HuH-7 (cell line): ENCODE data around the gene KHNYN.
"Not testable (repeated sequence)": the region's sequence is repeated elsewhere in the genome, so short reads cannot be mapped to it uniquely, and the experiment has no call there.

ENCODE experiments used
- DNase-seq: peaks from one replicate; pipeline ENCODE4 v3.0.0; 2011; ENCODE audit warnings: low spot score

The KHNYN gene

DNA sequence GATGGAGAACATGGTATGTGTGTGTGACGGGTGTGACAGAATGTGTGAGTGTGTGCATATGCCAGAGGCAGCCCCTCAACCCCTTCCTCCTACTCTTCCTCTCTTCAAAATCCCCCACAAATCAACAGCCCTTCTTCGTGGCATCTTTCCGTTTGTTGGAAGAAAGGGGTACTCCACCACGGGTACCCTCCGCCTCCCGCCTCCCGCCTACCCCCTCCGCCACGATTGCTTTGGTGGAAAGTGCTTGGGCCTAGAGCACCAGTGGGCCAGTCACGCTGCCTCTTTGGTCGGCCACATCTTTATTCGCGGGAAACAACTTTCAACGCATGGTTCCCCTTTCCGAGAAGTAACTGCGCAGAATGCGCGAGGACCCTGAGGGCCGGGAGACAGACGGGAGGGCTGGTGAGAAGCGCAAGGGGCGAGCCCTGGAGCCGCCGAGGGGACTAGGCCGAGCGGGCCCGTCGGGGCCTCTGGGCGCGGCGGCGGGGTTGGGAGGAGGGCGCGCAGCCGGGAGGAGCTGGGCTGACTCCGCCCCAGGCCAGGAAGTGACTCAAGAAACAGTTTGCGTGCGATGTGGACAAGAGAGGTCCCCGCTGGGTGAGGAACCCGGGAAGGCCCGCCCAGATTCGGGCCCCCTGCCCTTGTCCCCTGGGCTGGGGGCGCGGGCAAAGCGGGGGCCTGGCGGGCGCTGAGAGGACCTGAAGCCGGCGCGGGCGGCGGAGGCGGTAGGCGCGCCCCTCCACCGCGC lies at the start of gene KHNYN, which contains the start of gene CBLN3:
Gene KHNYN (plus strand): TSS at position 560 of the 748 bp plus-strand sequence. CDS start 777 bp downstream, outside the sequence.
Gene CBLN3 (minus strand): TSS at position 274 of the 748 bp plus-strand sequence. CDS start 614 bp downstream, outside the sequence.
- DNase-seq: peak; percentile 94

DNA sequence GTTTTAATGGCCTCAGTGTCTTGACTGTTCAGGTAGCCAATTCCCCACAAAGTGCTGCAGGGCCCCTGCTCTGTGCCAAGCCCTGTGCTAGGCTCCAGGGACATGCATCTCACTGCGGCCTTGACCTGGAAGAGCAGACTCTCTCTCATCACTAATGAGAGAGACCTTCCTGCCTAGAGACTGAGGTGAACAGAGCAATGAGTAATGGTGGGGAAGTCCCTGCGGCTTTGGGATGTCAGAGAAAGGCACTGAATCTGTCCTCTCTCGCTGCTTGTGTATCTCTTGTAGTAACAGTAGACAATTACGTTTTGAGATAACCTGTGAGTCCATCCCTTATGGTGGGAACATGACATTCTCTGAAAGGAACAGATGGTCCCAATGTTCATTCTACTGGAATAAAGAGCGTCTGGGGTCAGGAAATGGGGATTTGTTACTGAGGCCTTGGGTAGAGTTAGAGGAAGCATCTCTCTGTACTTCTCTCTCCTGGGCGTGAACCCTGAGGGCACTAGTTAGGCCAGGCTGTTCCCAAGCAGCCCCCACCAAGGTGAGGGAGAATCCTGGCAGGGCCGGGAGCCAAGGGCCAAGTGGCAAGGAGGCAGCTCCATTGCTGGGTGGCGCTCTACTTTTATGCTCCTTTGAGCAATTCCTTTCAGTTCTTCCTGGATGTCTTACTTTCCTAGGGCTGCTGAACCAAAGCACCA lies 48.2 kb upstream of the KHNYN start:
- DNase-seq: no peak

DNA sequence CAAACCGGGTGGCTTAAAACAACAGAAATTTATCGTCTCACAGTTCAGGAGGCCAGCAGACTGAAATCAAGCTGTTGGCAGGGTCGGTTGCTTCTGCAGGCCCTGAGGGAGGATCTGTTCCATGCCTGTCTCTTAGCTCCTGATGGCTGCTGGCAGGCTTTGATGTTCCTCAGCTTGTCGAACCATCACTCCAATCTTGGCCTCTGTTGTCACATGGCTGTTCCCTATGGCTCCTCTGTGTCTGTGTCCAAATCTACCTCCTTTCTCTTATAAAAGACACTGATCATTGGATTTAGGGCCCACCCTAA lies 47.7 kb upstream of the KHNYN start:
- DNase-seq: no peak

DNA sequence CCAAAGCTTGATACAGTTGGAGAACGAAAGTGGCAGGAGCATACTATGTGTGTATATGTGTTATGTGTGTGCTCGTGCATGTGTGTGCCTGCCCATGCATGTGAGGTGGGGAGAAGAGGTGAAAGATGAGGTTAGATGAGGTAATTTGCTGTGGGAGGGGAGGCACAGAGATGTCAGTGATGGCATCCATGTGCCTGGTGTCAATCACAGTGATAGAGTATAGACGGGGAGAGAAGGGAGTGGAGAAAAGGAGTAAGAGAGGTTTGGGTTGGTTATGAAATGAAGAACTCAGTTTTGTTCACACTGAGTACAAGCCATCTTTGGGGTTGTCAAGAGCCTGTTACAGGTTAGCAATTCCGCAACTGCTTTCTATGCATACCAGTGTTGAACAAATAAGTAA lies 45.6 kb upstream of the KHNYN start:
- DNase-seq: no peak

DNA sequence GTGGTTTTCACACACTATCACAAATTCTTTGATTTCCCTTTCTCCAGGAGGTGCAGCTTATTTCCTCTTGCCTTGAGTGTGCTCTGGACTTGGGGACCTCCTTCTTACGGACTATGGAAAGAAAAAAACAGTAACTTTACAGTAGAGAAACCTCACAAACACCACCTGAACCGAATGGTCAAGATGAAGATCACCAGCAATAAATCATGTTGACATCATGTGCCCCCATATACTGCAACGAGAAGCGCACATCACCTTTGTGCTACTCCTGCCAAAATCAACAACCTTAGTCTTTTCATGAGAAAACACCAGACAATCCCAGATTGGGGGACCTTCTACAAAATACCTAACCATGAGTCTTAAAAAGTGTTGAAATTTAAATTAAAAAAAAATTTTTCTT lies 44.2 kb upstream of the KHNYN start:
- DNase-seq: no peak

DNA sequence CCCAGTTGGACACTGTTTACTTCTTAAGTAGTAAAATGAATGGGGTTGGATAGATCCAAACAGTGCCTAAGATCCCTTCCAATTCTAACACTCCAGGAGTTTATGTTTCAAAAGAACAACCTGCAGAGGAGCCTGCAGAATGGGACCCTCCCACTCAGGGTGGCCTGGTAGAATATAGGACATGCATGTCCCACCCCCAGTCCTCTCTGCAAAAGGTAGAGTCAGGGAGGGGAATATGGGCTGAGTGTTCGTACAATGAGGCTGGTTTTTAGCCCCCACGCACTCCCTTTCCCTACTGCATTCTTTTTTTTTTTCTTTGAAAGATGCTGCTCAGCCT lies 42.8 kb upstream of the KHNYN start:
- DNase-seq: no peak

DNA sequence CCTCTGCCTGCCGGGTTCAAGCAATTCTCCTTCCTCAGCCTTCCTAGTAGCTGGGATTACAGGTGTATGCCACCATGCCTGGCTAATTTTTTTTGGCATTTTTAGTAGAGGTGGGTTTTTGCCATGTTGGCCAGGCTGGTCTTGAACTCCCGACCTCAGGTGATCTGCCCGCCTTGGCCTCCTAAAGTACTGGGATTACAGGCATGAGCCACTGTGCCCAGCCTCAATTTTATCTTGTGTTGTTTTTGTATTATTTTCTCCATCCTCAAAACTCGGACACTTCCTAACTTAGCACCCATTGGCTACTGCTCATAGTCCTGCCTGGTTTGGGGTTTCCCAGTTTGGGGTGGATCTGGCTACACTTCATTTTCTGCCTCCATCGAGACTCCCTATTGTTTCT lies 42.2 kb upstream of the KHNYN start:
- not testable (repeated sequence) for DNase-seq

DNA sequence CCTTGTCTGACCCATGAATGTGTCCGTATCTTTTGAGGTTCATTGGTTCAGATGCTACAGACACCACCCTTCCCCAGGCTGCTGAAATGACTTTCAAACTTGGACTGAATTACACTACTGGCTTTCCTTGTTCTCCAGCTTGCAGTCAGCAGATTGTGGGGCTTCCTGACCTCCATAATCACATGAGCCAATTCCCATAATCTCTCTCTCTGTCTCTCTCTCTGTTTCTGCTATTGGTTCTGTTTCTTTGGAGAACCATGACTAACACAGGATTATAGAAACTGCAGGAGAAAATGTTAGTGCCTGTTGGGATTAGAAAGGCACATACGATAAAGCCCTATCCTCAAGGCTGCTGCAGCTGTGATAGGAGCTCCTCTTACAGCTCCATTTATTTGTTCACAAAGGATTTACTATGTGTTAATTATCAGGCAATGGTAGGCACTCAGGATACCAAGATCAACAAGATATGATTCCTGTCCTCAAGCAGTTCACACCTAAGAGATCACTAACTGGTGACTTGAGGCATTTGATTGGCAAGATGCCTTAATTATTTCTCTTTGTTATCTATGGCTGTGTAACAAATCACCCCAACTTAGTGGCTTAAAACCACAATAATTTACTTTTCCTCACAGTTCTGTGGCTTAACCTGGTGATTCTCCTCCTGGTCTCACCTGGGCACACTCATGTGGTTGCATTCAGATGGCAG lies 41.1 kb upstream of the KHNYN start:
- DNase-seq: no peak

DNA sequence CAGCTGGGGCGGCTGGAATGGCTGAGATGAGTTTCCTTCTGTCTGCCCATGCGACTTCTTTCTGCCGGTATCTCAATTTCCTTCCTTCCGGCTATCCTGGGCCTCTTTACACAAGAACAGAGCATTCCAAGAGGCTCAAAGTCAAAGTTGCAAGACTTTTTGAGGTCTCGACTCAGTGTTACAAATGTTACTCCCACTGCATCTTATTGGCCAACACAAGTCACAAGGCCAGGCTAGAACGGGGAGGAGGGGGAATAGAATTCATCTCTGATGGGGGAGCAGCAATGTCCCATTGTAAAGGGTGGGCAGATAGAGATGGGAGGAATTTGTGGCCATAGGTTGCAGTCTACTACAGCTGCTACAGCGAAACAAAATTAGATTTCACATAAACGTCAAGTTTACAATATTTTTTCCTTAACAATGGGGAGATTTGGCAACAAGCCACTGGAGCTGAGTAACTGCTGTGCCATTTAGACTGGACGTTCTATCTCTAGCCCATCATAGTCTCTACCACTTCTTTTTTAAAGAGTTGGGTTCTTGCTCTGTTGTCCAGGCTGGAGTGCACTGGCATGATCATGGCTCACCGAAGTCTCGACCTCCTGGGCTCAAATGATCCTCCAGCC lies 40.4 kb upstream of the KHNYN start:
- DNase-seq: no peak

DNA sequence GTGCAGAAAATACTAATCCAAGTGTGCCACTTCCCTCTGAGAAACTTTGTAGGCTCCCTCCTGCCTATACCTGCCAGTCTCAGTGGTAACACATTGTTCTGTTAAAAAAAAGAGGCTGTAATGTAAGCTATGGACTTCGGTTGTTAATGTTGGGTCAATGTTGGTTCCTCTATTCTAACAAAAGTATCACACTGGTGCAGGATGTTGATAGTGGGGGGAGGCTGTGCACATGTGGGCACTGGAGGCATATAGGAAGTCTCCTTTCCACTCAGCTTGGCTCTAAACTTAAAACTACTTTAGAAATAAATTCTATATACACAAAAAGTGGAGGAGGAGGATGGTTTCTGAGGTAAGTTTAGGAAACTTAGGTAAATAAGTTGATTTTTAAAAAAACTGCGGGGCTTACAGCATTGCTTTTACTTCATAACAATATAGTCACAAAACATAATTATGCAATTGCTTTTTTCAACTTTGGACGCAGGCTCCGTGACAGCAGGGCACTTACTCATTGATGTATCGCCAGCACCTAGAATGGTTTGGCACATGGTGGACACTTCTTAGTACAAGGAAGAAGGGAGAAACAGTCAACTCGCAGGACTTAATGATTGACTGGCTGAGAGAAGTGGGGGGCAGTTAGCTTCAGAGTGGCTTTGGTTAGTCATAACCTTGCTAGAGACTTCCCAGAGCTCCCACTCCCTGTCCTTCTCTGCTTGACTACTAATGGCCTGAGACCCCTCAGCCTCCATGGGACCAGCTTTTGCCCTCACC lies 38.9 kb upstream of the KHNYN start:
- DNase-seq: no peak

DNA sequence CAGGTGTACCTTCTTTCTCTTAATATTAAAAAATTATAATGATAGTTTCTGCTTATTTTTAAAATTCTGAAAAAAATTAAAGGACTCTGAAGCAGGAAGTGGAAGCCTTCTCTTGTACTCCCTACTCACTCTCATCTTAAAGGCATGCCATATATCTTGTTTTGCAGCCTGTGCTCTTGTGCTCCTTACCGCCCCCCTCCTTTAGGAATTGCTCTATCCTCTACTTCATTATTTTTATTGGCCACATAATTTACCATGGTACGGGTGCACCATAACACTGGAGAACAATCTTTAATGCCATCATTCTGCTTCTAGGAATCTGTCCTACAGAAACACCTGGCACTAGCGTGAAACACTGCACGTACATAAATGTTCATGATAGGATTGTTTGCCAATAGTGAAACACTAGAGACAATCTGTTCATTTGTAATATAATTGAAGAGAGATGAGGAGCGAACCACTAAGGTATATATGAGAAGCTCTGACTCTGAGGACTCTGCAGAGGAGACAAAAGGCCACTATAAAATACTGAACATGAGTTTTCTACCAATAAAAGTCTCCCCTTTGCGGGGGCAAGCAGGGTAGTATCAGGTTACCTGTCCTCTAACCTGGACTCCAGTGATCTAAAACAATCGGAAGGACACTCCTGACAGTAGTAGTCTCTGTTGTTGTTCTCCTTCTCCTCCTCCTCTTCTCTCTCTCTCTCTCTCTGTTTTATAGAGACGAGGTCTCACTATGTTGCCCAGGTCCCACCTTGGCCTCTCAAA lies 37.2 kb upstream of the KHNYN start:
- DNase-seq: no peak

DNA sequence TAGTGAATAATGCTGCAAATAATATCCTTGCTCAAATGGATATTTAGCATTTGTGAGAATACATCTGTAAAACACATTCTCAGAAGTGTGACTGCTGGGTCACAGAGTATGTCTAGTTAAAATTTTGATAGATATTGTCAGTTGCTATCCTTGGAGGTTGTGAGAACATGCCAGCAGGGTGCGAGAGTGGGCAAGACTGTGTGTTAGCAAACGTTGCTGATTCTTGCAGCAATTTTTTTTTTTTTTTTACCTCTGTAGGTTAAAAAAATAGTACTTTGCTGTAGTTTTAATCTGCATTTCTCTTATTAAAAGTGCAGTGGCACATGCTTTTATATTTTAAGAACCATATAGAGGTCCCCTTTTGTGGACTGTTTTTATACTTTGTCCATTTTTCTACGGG lies 35.5 kb upstream of the KHNYN start:
- no peak for DNase-seq

DNA sequence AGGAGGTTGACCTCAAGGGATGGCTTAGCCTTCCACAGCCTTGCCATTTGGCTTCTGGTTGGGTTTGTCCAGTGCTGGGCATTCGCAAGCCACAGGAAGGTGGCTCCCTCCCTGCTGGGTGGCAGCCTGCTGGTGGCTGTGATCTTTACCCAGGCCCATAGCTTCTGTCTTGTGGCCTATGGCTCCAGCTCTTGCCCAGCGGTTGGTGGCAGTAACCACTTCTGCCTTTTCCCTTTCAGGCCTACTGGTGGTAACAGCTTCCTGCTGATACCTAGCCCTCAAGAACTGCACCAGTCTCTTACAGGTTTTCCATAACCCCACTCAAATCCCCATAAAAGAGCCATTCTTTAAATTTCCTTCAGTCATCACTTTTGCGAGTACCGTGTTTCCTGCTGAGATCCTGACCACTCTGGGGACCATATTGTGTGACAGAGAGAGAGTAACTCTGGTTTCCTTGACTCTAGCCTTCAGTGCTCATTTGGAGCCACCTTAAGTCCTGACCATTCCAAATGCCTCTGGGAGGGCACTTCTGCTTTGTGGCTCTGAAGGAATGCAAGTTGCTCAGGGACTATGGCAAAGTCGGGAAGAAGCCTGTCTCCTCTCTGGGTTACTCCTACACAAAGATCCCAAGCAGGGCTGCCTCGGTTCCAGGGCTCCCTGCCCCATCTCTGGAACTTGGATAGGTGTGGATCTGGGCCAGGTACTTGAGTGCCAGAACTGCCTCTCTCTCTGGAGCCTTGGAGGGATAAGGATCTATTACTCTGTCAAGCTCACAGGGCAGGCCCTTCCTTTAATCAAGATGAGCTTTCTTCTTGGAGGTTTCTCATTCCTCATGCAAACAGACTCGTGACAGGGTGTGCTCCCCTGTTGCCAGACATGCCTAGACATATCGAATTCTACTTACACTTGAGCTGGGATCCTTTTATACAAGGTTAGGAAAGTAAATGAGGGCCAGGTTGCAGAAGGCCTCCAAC lies 33.9 kb upstream of the KHNYN start:
- no peak for DNase-seq

DNA sequence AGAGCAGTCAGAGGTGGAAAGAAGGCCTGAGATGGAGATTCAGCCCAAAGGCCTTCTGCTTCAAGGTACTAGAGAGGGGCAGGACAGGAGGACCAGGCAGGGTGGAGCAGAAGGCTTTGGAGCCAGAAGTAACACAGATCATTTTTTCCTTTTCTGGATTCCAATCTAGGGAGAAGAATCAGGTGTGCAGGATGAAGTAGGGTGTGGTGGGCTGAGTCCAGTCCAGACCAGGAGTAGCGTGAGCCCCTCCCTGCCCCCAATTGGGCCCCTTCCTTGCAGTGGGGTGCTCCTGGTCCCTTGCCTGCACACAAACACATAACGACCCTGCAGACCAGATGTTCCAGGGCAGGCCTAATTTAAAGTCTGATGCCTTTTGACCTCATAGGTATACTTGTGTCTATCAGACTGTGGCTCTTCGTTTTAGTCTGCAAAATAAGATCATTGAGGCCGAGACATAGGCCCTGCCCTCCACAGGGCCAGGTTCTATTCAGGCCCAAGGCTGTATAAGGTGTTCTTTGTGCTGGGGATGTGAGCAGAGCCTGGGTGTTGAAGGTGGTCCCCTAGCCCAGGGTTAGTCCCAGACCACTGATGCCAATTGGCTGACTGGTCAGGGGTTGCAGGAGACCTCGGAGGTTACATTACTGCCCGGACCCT lies 32.0 kb upstream of the KHNYN start:
- no peak for DNase-seq

DNA sequence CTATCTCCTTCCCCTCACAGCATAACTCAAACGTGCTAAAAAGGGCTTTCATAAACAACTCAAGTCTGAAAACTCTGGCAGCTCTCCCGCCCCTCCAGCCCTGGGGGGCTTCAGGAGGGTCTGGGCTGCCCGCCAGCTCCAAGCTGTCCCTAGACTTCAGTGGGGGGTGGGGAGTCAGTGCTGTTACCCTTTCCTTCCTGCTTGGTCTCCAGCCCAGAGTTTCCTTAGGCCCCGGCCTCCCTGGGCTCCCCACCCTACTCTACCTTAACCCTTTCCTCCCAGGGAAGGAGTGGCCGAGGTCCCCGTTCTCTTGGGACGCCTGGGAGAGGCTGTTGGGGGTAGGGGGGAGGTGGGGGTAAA lies 31.5 kb upstream of the KHNYN start:
- DNase-seq: no peak

DNA sequence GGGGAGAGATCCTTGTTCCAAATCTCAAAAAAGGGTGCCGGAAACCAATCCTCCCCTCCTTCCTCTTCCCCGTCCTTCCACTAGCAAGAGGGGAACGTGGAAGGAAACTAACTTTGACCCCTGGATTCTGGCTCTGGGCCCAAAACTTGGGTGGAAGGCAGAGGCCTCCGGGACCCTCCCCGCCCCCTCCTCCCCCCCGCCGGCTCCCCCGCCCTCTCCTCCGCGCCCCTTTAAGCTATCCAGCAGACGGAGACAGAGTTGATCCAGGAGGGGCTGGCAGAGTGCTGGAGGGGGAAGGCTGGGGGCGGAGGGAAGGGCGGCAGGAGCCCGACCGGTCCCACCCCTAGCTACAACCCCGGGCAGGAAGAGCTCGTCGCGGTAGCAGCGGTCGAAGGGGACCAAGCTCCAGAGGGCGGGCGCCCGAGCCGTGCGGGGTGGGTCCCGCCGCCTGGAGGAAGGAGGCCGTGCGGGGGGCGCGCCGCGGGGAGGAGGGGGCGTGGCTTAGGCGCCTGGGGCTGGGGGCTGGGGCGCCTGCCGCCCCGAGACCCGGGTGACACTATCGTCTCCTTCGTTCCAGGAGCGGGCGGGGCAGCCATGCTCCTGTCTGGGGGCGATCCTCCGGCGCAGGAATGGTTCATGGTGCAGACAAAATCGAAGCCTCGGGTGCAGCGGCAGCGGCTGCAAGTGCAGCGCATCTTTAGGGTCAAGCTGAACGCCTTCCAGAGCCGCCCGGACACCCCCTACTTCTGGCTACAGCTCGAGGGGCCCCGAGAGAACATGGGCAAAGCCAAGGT lies 30.9 kb upstream of the KHNYN start, which contains the start of gene NYNRIN:
Gene NYNRIN (plus strand): TSS at position 351 of the 794 bp plus-strand sequence. CDS start 244 bp downstream, at position 595.
- DNase-seq: peak; percentile 63

DNA sequence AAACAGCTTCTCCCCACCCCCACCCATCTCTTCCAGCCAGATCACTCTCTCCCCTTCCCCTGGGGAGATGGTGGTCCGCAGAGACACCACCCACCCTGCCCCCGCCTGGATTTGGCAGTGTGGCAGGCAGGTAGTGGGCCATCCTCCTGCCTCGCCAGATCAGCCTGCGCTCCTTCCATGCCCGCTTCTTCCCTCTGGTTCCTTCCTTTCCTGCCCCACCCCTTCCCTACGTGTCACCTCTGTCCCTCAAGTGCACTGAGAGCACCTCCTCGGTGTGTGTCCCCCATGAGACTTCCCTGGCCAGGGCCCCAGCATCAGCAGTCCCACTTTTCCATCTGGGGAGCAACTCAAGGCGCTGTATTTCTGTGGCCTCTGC lies 30.3 kb upstream of the KHNYN start:
- no peak for DNase-seq

DNA sequence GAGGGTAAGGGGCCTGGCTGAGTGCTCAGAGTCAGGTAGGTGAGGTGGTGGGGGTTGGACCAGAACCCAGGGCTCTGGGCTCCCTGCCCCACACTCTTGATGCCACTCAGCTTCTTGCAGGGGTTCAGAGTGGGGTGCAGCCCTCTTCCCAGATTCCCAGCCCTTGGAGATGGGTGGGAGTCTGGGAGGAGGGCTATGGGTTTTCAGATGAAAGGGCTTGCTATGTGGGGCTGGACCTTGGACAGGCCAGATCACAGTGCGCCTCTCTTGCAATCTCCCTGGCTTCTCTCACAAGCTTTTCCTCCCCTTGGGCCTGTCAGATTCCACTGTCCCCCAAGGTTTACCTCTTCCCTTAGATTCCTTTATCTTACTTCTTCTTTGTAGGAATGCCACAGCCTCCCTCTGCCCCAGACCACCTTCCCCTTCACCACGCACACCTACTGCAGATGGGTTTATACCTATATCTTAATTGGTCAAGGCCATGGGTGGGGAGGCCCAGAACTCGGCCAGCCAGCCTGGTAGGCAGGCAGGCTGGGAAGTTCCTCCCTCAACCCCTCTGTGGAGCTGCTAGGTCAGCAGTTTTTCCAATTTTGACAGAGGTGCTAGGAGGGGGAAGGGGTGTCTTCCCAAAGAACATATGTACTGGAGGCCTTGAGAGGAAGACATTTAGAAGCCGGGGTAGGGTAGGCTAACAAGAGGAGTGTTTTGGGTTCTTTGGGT lies 29.6 kb upstream of the KHNYN start:
- no peak for DNase-seq
